ENCODE results near the gene FAM163A.
A peak's percentile ranks its signal among the peaks of the same experiment; 100 is the strongest.

Gene FAM163A

DNA sequence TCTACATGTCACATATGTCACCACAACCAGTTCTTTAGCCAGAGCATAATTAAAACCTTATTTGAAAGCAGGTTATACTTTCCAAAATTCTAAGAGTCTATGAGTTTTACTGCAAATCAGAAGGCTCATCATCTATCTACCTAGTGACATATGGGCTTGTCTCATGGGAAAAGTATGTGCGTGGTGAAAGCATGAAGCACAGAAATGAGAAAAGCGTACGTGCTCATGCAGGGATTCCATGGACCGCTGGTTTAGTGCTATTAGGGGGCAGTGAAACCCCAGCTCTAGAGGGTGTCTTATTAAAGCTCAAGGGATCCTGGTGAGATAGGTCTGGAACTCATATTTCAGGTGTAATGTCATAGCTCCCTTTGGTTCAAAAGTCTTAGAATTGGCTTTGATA, 50.2 kb downstream of the FAM163A start:
- TF ChIP-seq SPI1 (IDR thresholded peaks at IDR 0.05; ENCODE audit: borderline replicate concordance, low read depth) (no peak), REST (IDR thresholded peaks at IDR 0.05; ENCODE audit: insufficient replicate concordance, low read depth) (no peak), POLR2AphosphoS5 (IDR thresholded peaks at IDR 0.05; ENCODE audit: low read depth) (no peak), GABPA (IDR thresholded peaks at IDR 0.05; ENCODE audit: low read depth) (no peak)
- TF ChIP-seq, protein P1, sequence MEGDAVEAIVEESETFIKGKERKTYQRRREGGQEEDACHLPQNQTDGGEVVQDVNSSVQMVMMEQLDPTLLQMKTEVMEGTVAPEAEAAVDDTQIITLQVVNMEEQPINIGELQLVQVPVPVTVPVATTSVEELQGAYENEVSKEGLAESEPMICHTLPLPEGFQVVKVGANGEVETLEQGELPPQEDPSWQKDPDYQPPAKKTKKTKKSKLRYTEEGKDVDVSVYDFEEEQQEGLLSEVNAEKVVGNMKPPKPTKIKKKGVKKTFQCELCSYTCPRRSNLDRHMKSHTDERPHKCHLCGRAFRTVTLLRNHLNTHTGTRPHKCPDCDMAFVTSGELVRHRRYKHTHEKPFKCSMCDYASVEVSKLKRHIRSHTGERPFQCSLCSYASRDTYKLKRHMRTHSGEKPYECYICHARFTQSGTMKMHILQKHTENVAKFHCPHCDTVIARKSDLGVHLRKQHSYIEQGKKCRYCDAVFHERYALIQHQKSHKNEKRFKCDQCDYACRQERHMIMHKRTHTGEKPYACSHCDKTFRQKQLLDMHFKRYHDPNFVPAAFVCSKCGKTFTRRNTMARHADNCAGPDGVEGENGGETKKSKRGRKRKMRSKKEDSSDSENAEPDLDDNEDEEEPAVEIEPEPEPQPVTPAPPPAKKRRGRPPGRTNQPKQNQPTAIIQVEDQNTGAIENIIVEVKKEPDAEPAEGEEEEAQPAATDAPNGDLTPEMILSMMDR (IDR thresholded peaks at IDR 0.05; ENCODE audit: insufficient read depth, low read length) = no peak
- H3K27ac ChIP-seq (replicated peaks) = no peak overlapping the region
- no peak for DNase-seq (ENCODE audit: low read depth in 1 of 2, low spot score in 1 of 2)
- H3K27me3 ChIP-seq (ENCODE audit: insufficient read depth, poor library complexity, severe bottlenecking) = no peaks in the 10 kb centered on the region
- no peak overlapping the region for H3K4me3 ChIP-seq (replicated peaks; ENCODE audit: insufficient read depth, low read length)

GRCh38 chr1:179794146-179794545, 51.1 kb downstream of the FAM163A start:
- Histone ChIP-seq H3K4me3 (replicated peaks; ENCODE audit: insufficient read depth, low read length) (no peak overlapping the region), H3K27ac (replicated peaks) (no peak overlapping the region), H3K27me3 (ENCODE audit: insufficient read depth, poor library complexity, severe bottlenecking) (no peaks in the 10 kb centered on the region)
- no peak for TF ChIP-seq GABPA (IDR thresholded peaks at IDR 0.05; ENCODE audit: low read depth)
- no peak for TF ChIP-seq REST (IDR thresholded peaks at IDR 0.05; ENCODE audit: insufficient replicate concordance, low read depth)
- no peak for TF ChIP-seq POLR2AphosphoS5 (IDR thresholded peaks at IDR 0.05; ENCODE audit: low read depth)
- TF ChIP-seq, protein P1 (IDR thresholded peaks at IDR 0.05; ENCODE audit: insufficient read depth, low read length) = no peak
- TF ChIP-seq SPI1 (IDR thresholded peaks at IDR 0.05; ENCODE audit: borderline replicate concordance, low read depth) = no peak
- DNase-seq (ENCODE audit: low read depth in 1 of 2, low spot score in 1 of 2) = no peak

- no peaks in the 10 kb centered on the region for H3K27me3 ChIP-seq (ENCODE audit: insufficient read depth, poor library complexity, severe bottlenecking)
- no peak overlapping the region for H3K4me3 ChIP-seq (replicated peaks; ENCODE audit: insufficient read depth, low read length)
- H3K27ac ChIP-seq (replicated peaks) = no peak overlapping the region
- no peak for TF ChIP-seq POLR2AphosphoS5 (IDR thresholded peaks at IDR 0.05; ENCODE audit: low read depth)
- TF ChIP-seq GABPA (IDR thresholded peaks at IDR 0.05; ENCODE audit: low read depth) = no peak
- peak; percentile 47; the same call in 1 of the 2 replicates for TF ChIP-seq SPI1 (IDR thresholded peaks at IDR 0.05; ENCODE audit: borderline replicate concordance, low read depth)
- no peak for TF ChIP-seq REST (IDR thresholded peaks at IDR 0.05; ENCODE audit: insufficient replicate concordance, low read depth)
- peak in 1 of 2 experiments; percentile 30 for DNase-seq (ENCODE audit: low read depth in 1 of 2, low spot score in 1 of 2)
These were observed 51.6 kb downstream of the FAM163A start for GRCh38 chr1:179794669-179795068.
